K562 (cell line): ENCODE results near the gene PRKAA1.

Source experiments
- CTCF ChIP-seq, 3 experiments: IDR thresholded peaks in 2 of 3; conservative IDR thresholded peaks in 1 of 3; 2 replicates each; pipeline ENCODE4 v1.5.1; 2011 to 2012; ENCODE audit warnings: low read length in 3 of 3, mild to moderate bottlenecking in 3 of 3, control low read depth in 2 of 3, improper control_type of control experiment in 1 of 3, inconsistent platforms in 1 of 3, low read depth in 1 of 3, mixed read lengths in 1 of 3, moderate library complexity in 1 of 3; ENCODE audit not compliant: insufficient read depth in 2 of 3
- EZH2 ChIP-seq: IDR thresholded peaks from 2 replicates; pipeline ENCODE4 v1.6.1; 2012; ENCODE audit warnings: low read depth, mild to moderate bottlenecking, inconsistent platforms, low read length, borderline replicate concordance
- KLF16 ChIP-seq: IDR thresholded peaks from 2 replicates; pipeline ENCODE4 v1.6.1; 2016; ENCODE audit warnings: antibody characterized with exemption
- WHSC1 ChIP-seq: IDR thresholded peaks from one replicate; pipeline ENCODE4 v1.6.1; 2012; ENCODE audit warnings: low read length, control low read depth, inconsistent platforms
- ZFP1 ChIP-seq: fragments of 450-650 bp; formaldehyde crosslinking; IDR thresholded peaks from 2 replicates; pipeline ENCODE4 v1.4.0; 2020; ENCODE audit warnings: mild to moderate bottlenecking, mixed read lengths
- ZNF384 ChIP-seq: IDR thresholded peaks from 2 replicates; pipeline ENCODE4 v1.6.1; 2012; ENCODE audit warnings: low read depth, low read length, improper control_type of control experiment
- ZNF584 ChIP-seq: fragments of 200-800 bp; sonication (Bioruptor generic); IDR thresholded peaks from 2 replicates; pipeline ENCODE4 v1.6.1; 2016; ENCODE audit warnings: low read depth, mild to moderate bottlenecking, missing genetic modification characterization, missing compliant biosample characterization
- ZNF764 ChIP-seq: fragments of 250-450 bp; sonication (Bioruptor Pico); IDR thresholded peaks from 2 replicates; pipeline ENCODE4 v1.4.0; 2020; ENCODE audit warnings: low read depth, mild to moderate bottlenecking, moderate library complexity
- TF ChIP-seq, protein P1 (sequence below), 2 experiments: IDR thresholded peaks; 2 replicates each; pipeline ENCODE4 v1.6.1; 2012; ENCODE audit warnings: improper control_type of control experiment in 2 of 2, low read depth in 2 of 2, low read length in 2 of 2, borderline replicate concordance in 1 of 2
- TF ChIP-seq, protein P2 (sequence below): fragments of 250-450 bp; sonication (Bioruptor Pico); IDR thresholded peaks from 2 replicates; pipeline ENCODE4 v1.5.0; 2020; ENCODE audit warnings: mild to moderate bottlenecking, borderline replicate concordance

- TF ChIP-seq CTCF (IDR thresholded peaks at IDR 0.05 in 2 of 3, conservative IDR thresholded peaks at IDR 0.05 in 1 of 3; ENCODE audit: insufficient read depth in 2 of 3, low read depth in 1 of 3, low read length in 3 of 3) (no peak), EZH2 (no peak), ZNF384 (no peak), WHSC1 (no peak), ZNF584 (CRISPR knock-in tag) (no peak), ZFP1 (CRISPR knock-in tag) (no peak), ZNF764 (CRISPR knock-in tag) (no peak), KLF16 (no peak)
- TF ChIP-seq, protein P1, sequence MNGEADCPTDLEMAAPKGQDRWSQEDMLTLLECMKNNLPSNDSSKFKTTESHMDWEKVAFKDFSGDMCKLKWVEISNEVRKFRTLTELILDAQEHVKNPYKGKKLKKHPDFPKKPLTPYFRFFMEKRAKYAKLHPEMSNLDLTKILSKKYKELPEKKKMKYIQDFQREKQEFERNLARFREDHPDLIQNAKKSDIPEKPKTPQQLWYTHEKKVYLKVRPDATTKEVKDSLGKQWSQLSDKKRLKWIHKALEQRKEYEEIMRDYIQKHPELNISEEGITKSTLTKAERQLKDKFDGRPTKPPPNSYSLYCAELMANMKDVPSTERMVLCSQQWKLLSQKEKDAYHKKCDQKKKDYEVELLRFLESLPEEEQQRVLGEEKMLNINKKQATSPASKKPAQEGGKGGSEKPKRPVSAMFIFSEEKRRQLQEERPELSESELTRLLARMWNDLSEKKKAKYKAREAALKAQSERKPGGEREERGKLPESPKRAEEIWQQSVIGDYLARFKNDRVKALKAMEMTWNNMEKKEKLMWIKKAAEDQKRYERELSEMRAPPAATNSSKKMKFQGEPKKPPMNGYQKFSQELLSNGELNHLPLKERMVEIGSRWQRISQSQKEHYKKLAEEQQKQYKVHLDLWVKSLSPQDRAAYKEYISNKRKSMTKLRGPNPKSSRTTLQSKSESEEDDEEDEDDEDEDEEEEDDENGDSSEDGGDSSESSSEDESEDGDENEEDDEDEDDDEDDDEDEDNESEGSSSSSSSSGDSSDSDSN (IDR thresholded peaks at IDR 0.05; ENCODE audit: borderline replicate concordance in 1 of 2, low read depth in 2 of 2, low read length in 2 of 2) = no peak
- TF ChIP-seq, protein P2, sequence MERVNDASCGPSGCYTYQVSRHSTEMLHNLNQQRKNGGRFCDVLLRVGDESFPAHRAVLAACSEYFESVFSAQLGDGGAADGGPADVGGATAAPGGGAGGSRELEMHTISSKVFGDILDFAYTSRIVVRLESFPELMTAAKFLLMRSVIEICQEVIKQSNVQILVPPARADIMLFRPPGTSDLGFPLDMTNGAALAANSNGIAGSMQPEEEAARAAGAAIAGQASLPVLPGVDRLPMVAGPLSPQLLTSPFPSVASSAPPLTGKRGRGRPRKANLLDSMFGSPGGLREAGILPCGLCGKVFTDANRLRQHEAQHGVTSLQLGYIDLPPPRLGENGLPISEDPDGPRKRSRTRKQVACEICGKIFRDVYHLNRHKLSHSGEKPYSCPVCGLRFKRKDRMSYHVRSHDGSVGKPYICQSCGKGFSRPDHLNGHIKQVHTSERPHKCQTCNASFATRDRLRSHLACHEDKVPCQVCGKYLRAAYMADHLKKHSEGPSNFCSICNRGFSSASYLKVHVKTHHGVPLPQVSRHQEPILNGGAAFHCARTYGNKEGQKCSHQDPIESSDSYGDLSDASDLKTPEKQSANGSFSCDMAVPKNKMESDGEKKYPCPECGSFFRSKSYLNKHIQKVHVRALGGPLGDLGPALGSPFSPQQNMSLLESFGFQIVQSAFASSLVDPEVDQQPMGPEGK = no peak
These were observed 20.0 kb downstream of the PRKAA1 start for GRCh38 chr5:40778133-40778532.
